NCI-H128 (cell line): ENCODE measurements around the gene RMI1.

Experiments
- DNase-seq: peaks from one replicate; lab custom pipeline; 2025; ENCODE audit not compliant: unreplicated experiment; lab: John Stamatoyannopoulos, UW

The RMI1 gene

GRCh38 chr9:83967073-83967472, 13.5 kb upstream of the RMI1 start:
- no peak for DNase-seq

GRCh38 chr9:83969602-83970001, 11.0 kb upstream of the RMI1 start:
- no peak for DNase-seq

GRCh38 chr9:83971485-83971884, 9.1 kb upstream of the RMI1 start:
- no peak for DNase-seq

- DNase-seq, result no peak
These were observed 8.3 kb upstream of the RMI1 start for GRCh38 chr9:83972286-83972685.

GRCh38 chr9:83975300-83975699, 5.3 kb upstream of the RMI1 start:
- DNase-seq, result no peak

- no peak for DNase-seq
These were observed 4.2 kb upstream of the RMI1 start for GRCh38 chr9:83976372-83976771.

DNA sequence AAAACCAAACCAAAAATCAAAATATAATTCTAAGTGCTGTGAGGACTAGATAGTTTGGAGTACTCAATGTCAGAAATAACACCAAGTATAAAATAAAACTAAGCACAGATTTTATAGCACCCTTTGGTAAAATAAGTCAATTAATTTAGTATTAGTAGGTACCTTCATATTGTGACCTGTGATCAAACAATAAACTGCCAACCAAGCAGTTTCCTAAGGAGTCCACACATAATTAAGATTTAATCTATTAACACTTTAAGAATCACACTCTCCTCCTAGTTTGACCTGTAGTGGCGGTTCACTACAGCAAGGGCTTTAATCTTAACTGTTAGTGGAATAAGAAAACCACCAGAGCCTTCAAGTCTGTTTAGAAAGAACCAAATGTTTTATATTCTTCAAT, 3.4 kb upstream of the RMI1 start:
- DNase-seq, result no peak

GRCh38 chr9:83978992-83979811, 1.4 kb upstream of the RMI1 start:
- peak; percentile 46 for DNase-seq

- DNase-seq, result peak; percentile 98
These were observed 702 bp upstream of the RMI1 start, which contains the start of gene HNRNPK for GRCh38 chr9:83979812-83980394. TSS of gene HNRNPK (minus strand) at chr9:83980215. CDS start at chr9:83978252, 1,963 bp downstream.

- no peak for DNase-seq
These were observed 694 bp downstream of the RMI1 start for GRCh38 chr9:83981126-83981871.

- no peak for DNase-seq
These were observed 5.6 kb downstream of the RMI1 start for GRCh38 chr9:83986195-83986594.

DNA sequence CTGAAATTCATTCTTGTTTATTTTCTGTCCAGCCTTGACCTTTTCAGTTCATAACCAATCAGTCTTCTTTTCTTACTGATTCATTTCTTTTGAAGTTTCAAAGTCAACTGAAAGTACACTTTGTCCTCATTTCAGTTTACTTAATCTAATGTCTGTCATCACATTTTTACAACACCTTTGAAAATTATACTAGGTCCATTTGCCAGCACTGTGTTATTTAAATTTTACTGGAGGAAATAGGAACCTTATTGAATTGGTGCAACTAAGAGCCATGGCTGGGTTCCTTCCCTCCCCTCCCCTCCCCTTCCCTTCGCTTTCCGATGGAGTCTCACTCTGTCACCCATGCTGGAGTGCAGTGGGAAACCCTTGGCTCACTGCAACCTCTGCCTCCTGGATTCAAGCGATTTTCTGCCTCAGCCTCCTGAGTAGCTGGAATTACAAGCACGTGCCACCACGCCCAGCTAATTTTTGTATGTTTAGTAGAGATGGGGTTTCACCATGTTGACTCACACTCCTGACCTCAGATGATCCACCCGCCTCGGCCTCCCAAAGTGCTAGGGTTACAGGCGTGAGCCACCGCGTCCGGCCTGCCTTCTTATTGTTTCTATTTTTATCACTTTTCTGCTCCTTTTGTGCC, 6.3 kb downstream of the RMI1 start:
- DNase-seq, result no peak

DNA sequence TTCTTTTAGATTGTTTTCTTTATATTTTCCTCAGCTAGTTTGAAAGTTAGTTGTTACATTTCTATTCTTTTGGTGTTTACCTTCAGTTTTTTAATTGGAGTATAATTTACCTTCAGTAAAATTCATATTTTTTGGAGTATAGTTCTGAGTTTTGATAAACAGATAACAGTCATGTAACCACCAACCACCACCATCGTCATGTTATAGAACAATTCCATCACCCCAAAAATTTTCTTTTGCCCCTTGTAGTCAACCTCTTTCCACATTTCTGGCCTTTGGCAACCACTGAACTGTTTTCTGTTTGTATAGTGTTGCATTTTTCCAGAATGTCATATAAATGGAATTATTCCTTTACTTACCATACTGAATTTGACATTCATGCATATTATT, 6.8 kb downstream of the RMI1 start:
- no peak for DNase-seq

DNA sequence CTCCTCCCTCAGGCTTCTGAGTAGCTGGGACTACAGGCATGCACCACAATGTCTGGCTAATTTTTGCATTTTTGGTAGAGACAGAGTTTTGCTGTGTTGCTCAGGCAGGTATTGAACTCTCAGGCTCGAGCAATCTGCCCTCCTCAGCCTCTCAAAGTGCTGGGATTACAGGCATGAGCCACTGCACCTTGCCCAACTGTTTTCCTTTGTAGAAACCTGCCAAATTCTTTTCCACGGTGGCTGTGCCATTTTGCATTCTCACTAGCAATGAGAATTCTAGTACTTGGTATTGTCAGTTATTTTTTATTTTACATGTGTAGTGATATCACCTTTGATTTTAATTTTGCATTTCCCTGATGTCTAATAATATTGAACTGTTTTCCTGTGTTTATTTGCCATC, 7.8 kb downstream of the RMI1 start:
- no peak for DNase-seq

GRCh38 chr9:83991355-83991754, 10.8 kb downstream of the RMI1 start:
- DNase-seq, result no peak

GRCh38 chr9:83992407-83992806, 11.8 kb downstream of the RMI1 start:
- no peak for DNase-seq

- DNase-seq, result no peak
These were observed 12.3 kb downstream of the RMI1 start for GRCh38 chr9:83992901-83993300.

GRCh38 chr9:83996126-83996525, 15.5 kb downstream of the RMI1 start:
- no peak for DNase-seq

GRCh38 chr9:83999141-83999918, 18.7 kb downstream of the RMI1 start:
- no peak for DNase-seq

GRCh38 chr9:84000186-84000585, 19.6 kb downstream of the RMI1 start:
- no peak for DNase-seq

- no peak for DNase-seq
These were observed 21.0 kb downstream of the RMI1 start for GRCh38 chr9:84001621-84002020.
